ENCODE results near the gene ST8SIA2.

The ST8SIA2 gene

GRCh38 chr15:92503889-92504288, 110.2 kb downstream of the ST8SIA2 start:
- no peak overlapping the region for H3K4me3 ChIP-seq (ENCODE audit: low read depth, low read length)
- DNase-seq: no peak
- no peak for TF ChIP-seq CTCF (IDR thresholded peaks at IDR 0.05; ENCODE audit: low read depth, low read length)
- no peaks in the 10 kb centered on the region for H3K27me3 ChIP-seq (ENCODE audit: insufficient read depth, low read depth, severe bottlenecking)
- H3K9me3 ChIP-seq (ENCODE audit: severe bottlenecking): peaks cover 2% of the 10 kb centered on the region
- H3K27ac ChIP-seq: no peak overlapping the region
- no peaks in the 10 kb centered on the region for H3K36me3 ChIP-seq

- no peak for TF ChIP-seq CTCF (IDR thresholded peaks at IDR 0.05; ENCODE audit: low read depth, low read length)
- no peak for DNase-seq
- no peak overlapping the region for H3K4me3 ChIP-seq (ENCODE audit: low read depth, low read length)
These were observed 111.9 kb downstream of the ST8SIA2 start for GRCh38 chr15:92505611-92506010.

GRCh38 chr15:92506506-92506905, 112.8 kb downstream of the ST8SIA2 start:
- no peak for DNase-seq
- no peaks in the 10 kb centered on the region for H3K36me3 ChIP-seq
- H3K27me3 ChIP-seq (ENCODE audit: insufficient read depth, low read depth, severe bottlenecking): no peaks in the 10 kb centered on the region
- H3K27ac ChIP-seq: no peak overlapping the region
- TF ChIP-seq CTCF (IDR thresholded peaks at IDR 0.05; ENCODE audit: low read depth, low read length): no peak
- peaks cover 2% of the 10 kb centered on the region for H3K9me3 ChIP-seq (ENCODE audit: severe bottlenecking)
- H3K4me3 ChIP-seq (ENCODE audit: low read depth, low read length): no peak overlapping the region

More at GRCh38 chr15:92505611-92506010, 111.9 kb downstream of the ST8SIA2 start:
- Histone ChIP-seq H3K27me3 (ENCODE audit: insufficient read depth, low read depth, severe bottlenecking) (no peaks in the 10 kb centered on the region), H3K9me3 (ENCODE audit: severe bottlenecking) (peaks cover 2% of the 10 kb centered on the region), H3K27ac (no peak overlapping the region), H3K36me3 (no peaks in the 10 kb centered on the region)

- no peaks in the 10 kb centered on the region for H3K36me3 ChIP-seq
- DNase-seq: no peak
- TF ChIP-seq CTCF (IDR thresholded peaks at IDR 0.05; ENCODE audit: low read depth, low read length): no peak
- no peaks in the 10 kb centered on the region for H3K27me3 ChIP-seq (ENCODE audit: insufficient read depth, low read depth, severe bottlenecking)
- no peak overlapping the region for H3K27ac ChIP-seq
- H3K9me3 ChIP-seq (ENCODE audit: severe bottlenecking): peaks cover 2% of the 10 kb centered on the region
- no peak overlapping the region for H3K4me3 ChIP-seq (ENCODE audit: low read depth, low read length)
These were observed 116.6 kb downstream of the ST8SIA2 start for GRCh38 chr15:92510163-92510882.

All from WERI-Rb-1 (cell line).